Muscle of arm (tissue), 12 donors: ENCODE measurements around the gene BBS4. TPM values are rescaled to one million over a fixed set of nuclear protein-coding genes. Genes with fewer than 3 reads are reported as not detected.

Experiments used
- polyA plus RNA-seq, 12 donors: library from polyadenylated mRNA; unstranded; fragments of 120-200 nt; gene quantifications; one replicate each; pipeline ENCODE4 v1.2.1, GENCODE V29; 2013; ENCODE audit not compliant: insufficient read length in 12 of 12

The BBS4 gene
- polyA plus RNA-seq, 12 donors, result 17.5 to 37.0 (median 23.1) TPM; not detected in 1

Other genes with a start within 250 kb of the BBS4 start
- 100 to 1,000 TPM in 11 of 12 donors, not detected in 1; 113 to 158 (median 147) TPM for gene ARIH1, start 211.9 kb upstream of the BBS4 start, polyA plus RNA-seq
- under 1 TPM in 3 of 12 donors, not detected in 9; 0.09 to 0.51 (median 0.27) TPM for gene GOLGA6B, start 31.5 kb upstream of the BBS4 start, polyA plus RNA-seq
- gene HIGD2B, start within 50 bp of the BBS4 start, polyA plus RNA-seq, result not detected
- gene ADPGK, start 97.6 kb downstream of the BBS4 start, polyA plus RNA-seq, result 10 to 100 TPM in 11 of 12 donors, not detected in 1; 27.1 to 50.3 (median 35.2) TPM